Cardiac septum (tissue), 1 donor: ENCODE data around the gene ROGDI. TPM values are rescaled to one million over a fixed set of nuclear protein-coding genes. Genes with fewer than 3 reads are reported as not detected.

Source experiments
- DNase-seq: peaks from one replicate; pipeline ENCODE4 v3.0.0-alpha.2; 2020; ENCODE audit warnings: low spot score
- intact Hi-C: fragments of 100-400 bp; cut with DNase I; formaldehyde crosslinking; loops from one replicate; pipeline ENCODE4 v1.14.0; 2022
- total RNA-seq: library from RNA; stranded (reverse); fragmentation: NEBNext Ultra II Directional; extraction: Animal tissue kit (Norgen Biotek cat#: 25700); gene quantifications from one replicate; pipeline ENCODE4 v1.2.1, GENCODE V29; 2021
- donor health status: DM: no; HTN: no; CAD: no.

ROGDI gene
- total RNA-seq, 1 donor from 2014 or later: 69.9 TPM

DNA sequence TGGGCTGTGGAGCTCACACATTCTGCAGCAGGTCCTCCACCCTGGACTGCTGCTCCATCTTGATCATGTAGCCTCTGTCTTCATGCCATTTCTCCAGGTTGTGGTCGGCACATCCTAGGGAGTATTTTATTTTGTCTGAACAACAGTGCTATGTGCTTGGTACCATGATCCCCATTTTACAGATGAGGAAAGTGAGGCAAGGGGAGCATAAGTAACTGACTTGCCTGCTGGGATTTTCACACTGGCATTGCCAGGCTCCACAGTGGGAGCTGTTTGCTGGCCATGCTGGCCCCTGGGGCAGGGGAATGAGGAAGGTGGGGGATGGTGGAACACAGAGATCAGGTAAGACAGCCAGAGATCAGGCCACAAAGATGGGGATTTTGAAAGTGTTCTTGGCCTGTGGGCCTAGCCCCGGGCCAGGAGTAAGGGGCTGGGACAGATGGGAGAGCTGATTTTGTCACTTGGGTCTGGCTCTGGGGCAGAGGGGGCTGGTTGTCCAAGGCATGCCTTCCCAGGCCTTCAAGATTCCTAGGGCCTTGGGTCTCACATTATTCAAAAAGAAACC lies 26.2 kb downstream of the ROGDI start:
- DNase-seq: no peak
- intact Hi-C loops: no loop called here

DNA sequence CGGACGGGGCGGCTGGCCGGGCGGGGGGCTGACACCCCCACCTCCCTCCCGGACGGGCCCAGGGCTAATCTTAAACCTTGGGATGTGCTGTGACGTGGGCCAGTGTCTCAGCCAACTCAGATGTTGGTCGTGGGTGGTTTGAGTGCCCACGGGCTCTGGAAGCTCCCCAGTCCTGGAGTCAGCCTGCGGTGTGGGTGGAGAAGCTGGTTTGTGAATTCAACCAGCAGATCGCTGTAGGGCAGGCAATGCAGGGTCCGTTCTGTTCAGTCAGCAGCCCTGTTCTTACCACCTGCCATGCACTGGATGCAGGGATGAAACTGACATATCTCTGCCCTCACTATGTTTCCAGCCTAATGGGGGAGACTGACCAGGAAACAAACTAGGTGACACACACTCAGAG lies 27.4 kb downstream of the ROGDI start:
- intact Hi-C loops: no loop called here
- DNase-seq: no peak

DNA sequence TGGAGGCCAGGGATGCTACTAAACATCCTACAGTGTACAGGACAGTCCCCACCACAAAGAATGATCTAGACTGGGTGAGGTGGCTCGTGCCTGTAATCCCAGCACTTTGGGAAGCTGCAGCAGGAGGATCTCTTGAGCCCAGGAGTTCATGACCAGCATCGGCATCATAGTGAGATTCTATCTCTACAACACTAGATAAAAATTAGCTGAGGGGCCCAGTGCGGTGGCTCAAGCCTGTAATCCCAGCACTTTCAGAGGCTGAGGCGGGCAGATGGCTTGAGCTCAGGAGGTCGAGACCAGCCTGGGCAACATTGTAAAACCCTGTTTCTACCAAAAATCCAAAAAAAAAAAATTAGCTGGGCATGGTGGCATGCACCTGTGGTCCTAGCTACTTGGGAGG lies 30.1 kb downstream of the ROGDI start:
- intact Hi-C loops: no loop called here
- no peak for DNase-seq

DNA sequence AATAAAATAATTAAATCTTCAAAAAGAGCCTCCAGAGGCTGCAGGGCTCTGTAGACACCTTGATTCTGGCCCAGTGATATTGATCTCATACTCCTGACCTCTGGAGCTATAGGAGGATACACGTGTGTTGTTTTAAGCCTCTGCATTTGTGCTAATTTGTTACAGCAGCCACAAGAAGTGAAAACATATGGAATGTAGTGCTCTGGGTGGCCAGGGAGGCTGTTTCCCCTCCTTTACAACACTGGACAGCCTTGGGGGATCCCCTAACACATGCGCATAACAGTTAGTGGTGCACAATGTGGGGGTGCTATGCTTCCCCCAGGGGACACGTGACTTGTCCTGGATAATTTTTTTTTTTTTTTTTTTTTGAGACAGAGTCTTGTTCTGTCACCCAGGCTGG lies 30.8 kb downstream of the ROGDI start:
- DNase-seq: no peak
- intact Hi-C loops: no loop called here

DNA sequence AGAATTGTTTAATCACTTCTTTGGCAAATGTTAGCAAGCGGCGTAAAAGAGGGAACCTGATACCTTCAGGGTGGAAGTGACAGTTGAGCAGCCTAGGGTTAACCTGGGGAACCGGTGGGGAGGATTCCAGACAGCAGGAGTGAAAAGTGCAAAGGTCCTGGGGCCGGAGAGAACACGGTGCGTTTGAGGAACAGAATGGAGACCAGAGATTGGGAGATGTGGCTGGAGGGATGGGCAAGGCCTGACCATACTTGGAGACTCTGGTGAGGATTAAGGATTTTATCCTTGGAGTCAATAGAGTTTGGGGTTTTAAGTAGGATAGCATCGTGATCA lies 33.2 kb downstream of the ROGDI start:
- intact Hi-C loops: loop anchor here (2.0 to 10.0 kb wide), 3 partner anchors 34 to 186 kb away; partner anchors contain the start of genes ANKS3, DNAAF8, GLYR1 and SEC14L5
- no peak for DNase-seq

DNA sequence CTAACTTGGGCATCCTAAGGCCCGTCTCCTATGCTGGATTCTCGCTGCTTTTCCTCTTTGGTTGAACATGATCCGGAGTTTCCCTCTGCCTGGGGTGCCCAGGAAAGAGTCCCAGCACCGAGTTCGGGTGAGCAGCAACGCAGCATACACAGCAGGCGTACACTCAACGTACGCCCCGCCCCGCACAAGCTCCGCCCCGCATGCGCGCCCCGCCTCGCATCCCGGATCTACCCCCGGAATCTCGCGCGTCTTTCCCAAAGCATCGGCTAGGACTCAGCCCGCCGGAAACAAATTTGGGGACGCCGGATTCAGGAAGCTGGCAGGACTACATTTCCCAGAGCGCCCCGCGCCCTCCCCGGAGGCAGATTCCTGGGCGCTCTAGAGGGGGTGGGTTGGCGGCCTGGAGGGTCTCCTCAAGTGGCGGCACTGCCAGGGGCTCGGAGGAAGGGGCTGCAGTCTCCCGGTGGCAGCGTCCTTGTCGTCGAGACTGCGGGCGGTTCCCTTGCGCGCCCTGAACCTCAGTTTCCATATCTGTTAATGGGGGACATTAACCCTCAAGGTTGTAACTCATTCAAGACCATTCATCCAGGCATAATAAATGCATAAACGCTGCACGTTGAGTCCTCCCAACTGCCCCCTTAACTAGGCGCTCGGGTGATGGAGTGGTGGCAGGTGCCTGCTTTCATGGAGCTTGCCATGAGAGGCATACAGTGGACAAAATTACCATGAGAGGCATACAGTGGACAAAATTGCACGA lies 33.7 kb downstream of the ROGDI start:
- intact Hi-C loops: loop anchor here (2.0 to 10.0 kb wide), 3 partner anchors 34 to 186 kb away; partner anchors contain the start of genes ANKS3, DNAAF8, GLYR1 and SEC14L5

DNA sequence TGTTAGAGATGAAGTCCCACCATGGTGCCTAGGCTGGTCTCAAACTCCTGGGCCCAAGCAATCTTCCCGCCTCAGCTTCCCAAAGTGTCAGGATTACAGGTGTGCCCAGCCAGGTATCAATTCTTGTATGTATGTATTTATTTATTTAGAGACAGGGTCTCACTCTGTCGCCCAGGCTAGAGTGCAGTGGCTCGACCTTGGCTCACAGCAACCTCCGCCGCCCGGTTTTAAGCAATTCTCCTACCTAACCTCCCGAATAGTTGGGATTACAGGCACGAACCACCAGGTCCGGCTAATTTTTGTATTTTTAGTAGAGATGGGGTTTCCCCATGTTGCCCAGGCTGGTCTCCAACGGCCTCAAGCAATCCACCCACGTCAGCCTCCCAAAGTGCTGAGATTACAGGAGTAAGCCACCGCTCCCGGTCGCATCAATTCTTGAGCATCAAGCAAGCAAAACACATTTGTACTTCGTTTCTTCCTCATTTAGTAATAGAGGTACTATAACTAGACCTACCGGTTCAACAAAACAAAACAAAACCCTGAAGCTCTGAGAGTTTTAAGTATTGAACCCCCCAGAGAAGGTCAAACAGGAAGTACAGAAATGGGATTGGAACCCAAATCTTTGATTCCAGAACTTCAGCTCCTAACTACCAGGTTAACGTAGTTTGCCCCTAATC lies 34.4 kb downstream of the ROGDI start:
- intact Hi-C loops: loop anchor here (1.0 to 10.0 kb wide), 4 partner anchors 33 to 187 kb away; partner anchors contain the start of genes ANKS3, DNAAF8, GLYR1 and ROGDI
- DNase-seq: no peak

More for the DNA sequence above, 33.7 kb downstream of the ROGDI start:
- peak; percentile 96 for DNase-seq

DNA sequence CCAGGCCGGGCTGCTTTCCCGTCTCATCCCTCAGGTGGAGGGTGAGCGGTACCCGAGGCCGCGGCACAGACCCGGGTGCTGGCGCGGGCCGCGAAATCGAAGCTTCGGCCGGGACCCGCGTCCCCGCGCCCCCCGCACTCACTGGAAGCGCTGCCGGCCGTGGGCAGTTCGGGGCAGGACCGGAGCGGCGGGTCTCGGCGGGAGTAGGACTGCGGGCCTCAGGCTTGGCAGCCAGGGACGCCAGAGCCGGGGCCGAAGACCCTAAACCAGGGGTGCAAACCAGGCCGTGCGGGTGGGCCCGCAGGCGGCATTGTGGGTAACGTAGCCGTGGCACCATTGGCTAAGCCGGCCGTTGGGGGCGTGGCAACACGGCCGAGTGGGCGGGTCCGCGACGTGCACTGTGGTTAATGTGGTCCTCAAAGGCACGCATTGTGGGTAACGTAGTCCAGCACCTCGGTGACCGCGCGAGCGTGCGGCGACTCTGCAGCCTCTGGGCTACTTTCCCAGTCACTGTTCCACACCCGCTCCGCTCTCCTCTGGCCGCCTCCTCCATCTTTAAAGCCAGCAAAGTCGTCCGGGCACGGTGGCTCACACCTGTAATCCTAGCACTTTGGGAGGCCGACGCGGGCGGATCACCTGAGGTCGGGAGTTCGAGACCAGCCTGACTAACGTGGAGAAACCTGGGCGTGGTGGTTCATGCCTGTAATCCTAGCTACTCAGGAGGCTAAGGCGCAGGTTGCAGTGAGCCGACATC lies 35.4 kb downstream of the ROGDI start, which contains the start of gene ZNF500:
ZNF500 (minus strand) TSS at position 288 of the 754 bp plus-strand sequence. CDS start 1,184 bp downstream, outside the sequence.
- intact Hi-C loops: loop anchor here (1.0 to 10.0 kb wide), 2 partner anchors 35 to 188 kb away; partner anchors contain the start of genes ROGDI and SEC14L5
- DNase-seq: peak; percentile 99

DNA sequence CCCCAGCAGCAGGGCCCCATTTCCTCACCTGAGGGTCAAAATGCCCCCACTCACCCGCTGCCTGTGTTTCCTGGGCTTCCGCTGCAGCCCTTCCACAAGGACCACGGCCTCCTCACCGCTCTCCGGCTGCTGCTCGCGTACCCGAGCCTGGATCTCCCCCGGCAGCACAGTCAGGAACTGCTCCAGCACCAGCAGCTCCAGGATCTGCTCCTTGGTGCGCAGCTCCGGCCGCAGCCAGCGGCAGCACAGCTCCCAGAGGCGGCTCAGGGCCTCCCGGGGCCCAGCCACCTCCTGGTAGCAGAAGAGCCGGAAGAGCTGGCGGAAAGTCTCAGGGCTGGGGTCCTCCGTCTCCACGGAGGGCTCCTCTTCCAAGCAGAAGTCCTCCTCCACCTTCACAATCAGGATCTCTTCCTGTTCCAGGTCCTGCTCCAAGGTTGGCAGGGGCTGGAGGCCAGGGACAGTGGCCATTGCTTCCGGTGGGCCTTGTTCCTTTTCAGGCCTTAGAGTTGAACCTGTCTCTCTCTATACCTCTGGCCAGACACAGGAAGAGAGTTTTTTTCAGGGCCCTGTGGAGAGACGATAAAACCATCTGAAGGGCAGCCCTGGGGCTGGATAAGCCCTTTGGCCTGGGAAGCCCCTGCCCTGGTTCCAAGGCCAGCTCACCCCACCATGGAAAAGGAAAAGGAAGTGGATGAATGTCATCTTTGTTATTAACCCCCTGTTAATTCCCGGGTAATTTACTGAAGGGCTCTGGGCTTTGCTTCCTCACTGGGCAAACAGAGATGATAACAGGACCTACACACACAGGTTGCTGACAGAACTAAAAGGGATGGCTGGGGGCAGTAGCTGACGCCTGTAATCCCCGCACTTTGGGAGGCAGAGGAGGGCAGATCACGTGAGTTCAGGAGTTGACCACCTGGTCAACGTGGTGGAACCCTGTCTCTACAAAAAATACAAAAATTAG lies 36.6 kb downstream of the ROGDI start:
- intact Hi-C loops: loop anchor here (10.0 kb wide), 1 partner anchor 189 kb away; the partner anchor contains the start of gene SEC14L5
- DNase-seq: no peak

DNA sequence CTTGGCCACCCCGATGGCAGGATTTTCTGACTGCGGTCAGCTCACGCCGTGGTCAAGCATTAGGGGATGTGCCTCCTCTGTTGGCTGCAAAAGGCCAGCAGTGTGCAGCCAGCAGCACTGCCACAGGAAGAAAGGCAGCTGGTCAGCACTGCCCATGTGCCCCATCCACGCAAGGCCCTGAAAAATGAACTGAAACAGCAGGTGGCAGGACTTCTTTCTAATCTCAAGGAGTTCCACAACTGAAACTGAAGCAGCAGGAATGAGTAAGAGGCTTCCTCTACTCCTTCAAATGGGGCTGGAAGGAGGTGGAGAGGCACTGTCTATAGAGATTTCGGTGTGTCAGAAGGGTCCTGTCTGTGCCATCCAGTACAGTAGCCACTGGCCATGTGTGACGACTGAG lies 38.6 kb downstream of the ROGDI start:
- intact Hi-C loops: loop anchor here (10.0 kb wide), 1 partner anchor 191 kb away; the partner anchor contains the start of gene SEC14L5

DNA sequence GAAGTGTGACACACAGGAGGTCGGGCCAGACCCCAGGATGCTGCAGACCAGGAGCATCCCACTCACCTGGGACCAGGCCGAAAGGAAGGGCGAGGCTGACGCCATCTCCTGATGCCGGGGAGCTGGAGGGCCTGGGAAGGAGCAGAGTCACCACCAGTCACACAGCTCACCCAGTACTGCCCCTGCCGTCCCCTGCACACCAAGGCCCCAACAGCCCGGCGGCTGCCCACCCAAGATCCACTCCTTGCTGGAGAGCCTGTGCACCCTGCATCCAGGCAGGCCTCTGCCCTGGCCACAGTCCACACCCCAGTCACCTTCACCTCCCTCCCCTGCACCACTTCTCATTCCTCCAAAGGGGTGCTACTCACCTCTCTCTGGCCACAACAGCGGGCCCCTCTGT lies 40.2 kb downstream of the ROGDI start:
- intact Hi-C loops: loop anchor here (10.0 kb wide), 1 partner anchor 193 kb away; the partner anchor contains the start of gene SEC14L5
- DNase-seq: no peak

More for the DNA sequence above, 38.6 kb downstream of the ROGDI start:
- DNase-seq: no peak

DNA sequence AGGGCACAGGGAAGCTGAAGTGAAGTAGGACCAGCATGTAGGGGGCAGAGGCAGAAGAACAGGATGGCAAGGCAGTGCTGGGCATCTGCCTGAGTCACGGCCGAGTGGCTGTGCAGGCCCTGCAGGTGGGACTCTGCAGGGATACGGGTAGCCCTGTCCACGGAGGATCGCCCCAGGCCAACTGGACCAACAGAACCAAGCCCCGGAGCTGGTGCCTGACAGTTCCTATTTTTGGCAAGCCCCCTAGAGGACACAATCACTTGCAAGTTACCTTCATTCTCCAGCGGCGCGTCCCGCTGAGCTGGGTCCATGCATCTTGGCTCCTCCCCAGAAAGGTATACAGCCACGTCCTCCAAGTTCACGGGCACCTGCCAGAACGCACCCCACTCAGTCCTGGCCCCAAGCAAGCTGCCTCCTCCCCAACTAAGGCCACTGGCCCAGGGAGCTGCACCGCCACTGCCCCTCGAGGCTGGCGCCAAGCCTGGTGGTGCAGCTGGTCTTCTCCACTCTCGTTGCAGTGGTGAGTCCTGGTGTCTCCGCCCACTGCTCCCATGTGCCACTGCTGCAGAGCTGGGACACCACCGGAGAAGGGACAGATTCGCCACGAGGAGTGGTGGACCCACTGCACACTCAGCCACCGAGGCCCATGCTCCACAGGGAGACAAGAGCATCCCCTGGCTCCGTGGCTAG lies 42.1 kb downstream of the ROGDI start:
- DNase-seq: no peak
- intact Hi-C loops: loop anchor here (1.0 to 10.0 kb wide), 2 partner anchors 24 to 194 kb away; partner anchors contain the start of gene SEC14L5

DNA sequence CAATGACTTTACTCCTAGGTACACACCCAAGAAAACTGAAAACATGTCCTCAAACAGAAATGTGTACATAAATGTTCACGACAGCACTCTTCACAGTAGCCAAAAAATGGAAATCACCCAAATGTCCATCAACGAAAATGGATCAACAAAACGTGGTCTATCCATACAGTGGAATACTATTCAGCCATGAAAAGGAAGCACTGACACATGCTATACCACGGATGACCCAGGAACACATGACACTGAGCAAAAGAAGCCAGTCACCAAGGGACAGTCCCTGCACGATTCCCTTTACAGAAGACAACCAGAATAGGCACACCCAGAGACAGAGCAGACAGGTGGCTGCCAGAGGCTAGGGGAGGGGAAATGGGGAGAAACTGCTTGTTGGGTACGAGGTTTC lies 46.7 kb downstream of the ROGDI start:
- DNase-seq: no peak
- intact Hi-C loops: no loop called here

DNA sequence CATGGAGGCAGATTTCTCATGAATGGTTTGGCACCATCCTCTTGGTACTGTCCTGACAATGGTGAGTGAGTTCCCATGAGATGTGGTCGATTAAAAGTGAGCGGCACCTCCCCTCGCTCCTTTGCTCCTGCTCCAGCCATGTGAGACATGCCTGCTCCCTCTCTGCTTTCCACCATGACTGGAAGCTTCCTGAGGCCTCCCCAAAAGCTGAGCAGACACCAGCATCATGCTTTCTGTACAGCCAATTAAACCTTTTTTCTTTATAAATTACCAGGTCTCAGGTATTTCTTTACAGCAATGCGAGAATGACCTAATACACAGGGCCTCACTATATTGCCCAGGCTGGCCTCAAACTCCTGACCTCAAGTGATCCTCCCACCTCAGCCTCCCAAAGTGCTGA lies 47.6 kb downstream of the ROGDI start:
- DNase-seq: no peak
- intact Hi-C loops: no loop called here

DNA sequence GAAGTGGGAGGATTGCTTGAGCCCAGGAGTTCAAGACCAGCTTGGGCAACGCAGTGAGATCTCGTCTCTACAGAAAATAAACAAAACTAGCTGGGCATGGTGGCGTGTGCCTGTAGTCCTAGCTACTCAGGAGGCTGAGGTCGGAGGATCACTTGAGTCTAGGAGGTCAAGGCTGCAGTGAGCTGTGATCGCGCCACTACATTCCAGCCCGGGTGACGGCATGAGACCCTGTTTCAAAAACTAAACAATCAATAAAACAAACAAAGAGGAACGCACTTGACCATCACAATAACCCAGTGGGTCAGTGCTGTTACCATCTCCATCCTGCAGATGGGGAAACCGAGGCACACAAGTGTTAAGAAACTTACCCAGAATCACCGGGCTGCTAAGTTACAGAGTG lies 49.2 kb downstream of the ROGDI start:
- intact Hi-C loops: no loop called here
- no peak for DNase-seq

DNA sequence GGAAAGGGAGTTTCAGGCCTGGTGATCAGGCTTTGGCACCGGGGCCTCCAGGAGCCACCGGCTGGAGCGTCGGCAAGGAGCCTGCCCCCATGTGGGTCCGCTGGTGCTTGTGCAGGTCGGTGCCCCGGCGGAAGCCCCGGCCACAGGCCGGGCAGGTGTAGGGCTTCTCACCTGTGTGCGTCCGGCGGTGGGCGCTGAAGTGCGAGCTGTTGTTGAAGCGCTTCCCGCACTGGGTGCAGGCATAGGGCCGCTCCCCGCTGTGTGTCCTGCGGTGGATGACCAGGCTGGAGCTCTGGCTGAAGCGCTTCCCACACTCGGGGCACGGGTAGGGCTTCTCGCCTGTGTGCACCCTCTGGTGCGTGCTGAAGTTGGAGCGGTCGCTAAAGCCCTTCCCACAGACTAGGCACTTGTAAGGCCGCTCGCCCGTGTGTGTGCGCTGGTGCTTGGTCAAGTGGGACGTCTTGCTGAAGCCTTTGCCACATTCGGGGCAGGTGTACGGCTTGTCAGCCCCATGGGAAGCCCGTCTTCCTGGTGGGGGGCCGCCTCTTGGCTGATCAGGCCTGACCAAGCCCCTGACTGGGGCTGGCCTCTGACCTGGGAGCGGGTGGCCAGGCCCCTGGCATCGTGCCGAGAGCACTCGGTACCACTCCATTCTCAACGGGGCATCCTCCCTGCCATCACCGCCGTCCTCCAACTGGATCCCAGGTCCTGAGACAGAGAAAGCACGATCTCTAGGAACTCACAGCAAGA lies 49.9 kb downstream of the ROGDI start:
- intact Hi-C loops: no loop called here
- DNase-seq: no peak

DNA sequence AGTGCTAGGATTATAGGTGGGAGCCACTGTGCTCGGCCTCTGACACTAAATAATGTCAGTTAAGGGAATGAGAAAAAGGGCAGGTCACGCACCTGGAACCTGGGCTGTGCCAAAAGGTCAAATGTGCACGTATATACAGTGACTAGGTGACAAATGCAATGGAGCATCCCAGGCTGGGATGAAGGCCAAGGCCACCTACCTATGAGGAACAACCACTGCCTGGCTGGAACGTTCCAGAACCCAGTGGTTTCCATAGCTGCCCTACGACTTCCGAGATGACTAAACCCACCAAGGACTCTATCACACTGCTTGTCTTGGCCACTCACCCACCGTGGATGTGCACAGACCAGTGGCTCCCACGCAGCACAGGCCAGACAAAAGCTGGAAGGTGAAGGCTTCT lies 51.5 kb downstream of the ROGDI start:
- no peak for DNase-seq
- intact Hi-C loops: no loop called here
